Fibroblast of pulmonary artery (primary cell): ENCODE measurements around the gene ARPC5L.

Experiments used
- DNase-seq: peaks from one replicate; pipeline ENCODE4 v3.0.0-alpha.2; 2010; ENCODE audit warnings: low read depth
- H3K4me3 ChIP-seq: replicated peaks from 2 replicates; pipeline ENCODE4 v1.5.1; 2011; ENCODE audit warnings: low read depth, mild to moderate bottlenecking, control low read depth, low read length, moderate library complexity
- TF ChIP-seq, protein P1 (sequence below): IDR thresholded peaks from 2 replicates; pipeline ENCODE4 v1.5.1; 2011; ENCODE audit warnings: mild to moderate bottlenecking, control low read depth, low read length, inconsistent platforms; ENCODE audit errors: missing control alignments

The ARPC5L gene

DNA sequence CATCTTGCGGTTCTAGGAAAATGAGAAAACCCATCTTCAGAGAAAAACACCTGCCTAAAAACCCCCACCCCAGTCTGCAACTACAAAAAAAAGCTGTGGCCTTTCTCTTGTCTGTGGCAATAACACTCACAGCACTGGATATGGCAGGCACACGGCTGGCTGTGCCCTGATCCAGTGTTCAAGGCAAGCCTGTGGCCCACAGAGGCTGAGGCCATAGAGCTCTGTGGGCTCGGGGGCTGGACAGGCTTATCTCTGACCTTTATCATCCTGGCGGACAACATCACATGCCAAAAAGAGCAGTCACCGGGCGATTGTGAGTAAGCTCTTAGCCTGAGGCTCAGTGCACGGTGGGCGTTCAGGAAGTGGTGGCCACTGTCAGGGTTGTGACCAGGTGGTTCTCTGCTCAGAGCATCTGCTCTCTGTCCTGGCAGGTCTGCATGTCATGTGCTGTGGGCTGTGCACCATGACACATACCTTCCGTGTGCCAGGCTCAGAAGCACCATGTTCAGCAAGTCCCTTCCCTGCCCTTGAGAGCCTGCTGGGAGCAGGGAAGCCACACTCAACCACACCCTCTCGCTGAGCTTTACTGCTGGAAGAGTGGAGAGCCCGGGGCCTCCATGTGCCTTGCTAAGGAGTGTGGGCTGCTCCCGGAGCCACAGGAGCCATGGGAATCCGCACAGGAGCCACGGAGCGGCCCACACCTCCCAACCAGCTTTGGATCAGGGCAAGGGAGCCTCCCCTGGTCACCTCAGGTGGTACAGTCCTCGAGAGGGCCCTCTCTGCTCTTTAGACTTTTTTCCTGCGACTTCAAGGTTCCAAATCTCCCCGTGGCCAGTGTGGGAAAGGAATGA is 43.3 kb upstream of the ARPC5L start:
- H3K4me3 ChIP-seq: no peak overlapping the region
- TF ChIP-seq, protein P1, sequence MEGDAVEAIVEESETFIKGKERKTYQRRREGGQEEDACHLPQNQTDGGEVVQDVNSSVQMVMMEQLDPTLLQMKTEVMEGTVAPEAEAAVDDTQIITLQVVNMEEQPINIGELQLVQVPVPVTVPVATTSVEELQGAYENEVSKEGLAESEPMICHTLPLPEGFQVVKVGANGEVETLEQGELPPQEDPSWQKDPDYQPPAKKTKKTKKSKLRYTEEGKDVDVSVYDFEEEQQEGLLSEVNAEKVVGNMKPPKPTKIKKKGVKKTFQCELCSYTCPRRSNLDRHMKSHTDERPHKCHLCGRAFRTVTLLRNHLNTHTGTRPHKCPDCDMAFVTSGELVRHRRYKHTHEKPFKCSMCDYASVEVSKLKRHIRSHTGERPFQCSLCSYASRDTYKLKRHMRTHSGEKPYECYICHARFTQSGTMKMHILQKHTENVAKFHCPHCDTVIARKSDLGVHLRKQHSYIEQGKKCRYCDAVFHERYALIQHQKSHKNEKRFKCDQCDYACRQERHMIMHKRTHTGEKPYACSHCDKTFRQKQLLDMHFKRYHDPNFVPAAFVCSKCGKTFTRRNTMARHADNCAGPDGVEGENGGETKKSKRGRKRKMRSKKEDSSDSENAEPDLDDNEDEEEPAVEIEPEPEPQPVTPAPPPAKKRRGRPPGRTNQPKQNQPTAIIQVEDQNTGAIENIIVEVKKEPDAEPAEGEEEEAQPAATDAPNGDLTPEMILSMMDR: no peak
- no peak for DNase-seq

DNA sequence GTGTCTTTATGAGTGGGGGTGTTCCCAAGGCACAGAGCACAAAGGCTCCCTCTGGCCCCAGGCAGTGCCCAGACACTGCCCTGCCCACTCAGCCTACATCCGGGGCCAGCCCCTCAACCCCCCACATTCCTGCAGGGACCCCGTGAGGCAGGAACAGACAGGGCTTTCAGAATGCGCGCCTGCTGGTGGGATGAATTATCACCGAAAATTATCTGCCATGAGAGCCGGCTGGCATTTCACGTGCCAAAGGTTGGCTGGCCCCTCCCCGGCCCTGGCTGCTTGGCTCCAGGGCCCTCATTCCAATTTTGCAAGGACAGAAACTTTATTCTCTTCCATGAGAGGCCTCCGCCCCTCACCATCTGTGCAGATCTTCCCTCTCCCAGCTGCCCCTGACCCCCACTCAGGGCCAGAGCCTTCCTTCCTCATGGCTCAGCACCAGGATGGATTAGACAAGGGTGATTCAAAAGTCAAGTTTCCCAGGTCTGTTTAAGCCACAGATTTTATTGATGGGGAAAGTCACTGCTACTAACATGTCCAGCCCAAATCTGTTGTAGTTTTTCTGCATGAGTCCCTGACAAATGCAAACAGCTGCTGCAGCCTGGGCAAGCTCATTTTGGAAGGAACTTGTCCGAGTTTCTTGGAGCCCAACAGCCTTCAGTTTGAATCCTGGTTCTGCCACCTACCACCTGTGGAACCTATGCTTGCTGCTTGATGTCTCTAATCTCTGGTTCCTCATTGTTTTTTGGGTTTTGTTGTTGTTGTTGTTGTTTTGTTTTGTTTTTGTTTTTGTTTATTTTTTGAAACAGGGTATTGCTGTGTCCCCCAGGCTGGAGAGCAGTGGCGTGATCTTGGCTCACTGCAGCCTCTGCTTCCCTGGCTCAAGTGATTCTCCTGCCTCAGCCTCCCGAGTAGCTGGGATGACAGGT is 41.0 kb upstream of the ARPC5L start:
- TF ChIP-seq, protein P1: no peak

DNA sequence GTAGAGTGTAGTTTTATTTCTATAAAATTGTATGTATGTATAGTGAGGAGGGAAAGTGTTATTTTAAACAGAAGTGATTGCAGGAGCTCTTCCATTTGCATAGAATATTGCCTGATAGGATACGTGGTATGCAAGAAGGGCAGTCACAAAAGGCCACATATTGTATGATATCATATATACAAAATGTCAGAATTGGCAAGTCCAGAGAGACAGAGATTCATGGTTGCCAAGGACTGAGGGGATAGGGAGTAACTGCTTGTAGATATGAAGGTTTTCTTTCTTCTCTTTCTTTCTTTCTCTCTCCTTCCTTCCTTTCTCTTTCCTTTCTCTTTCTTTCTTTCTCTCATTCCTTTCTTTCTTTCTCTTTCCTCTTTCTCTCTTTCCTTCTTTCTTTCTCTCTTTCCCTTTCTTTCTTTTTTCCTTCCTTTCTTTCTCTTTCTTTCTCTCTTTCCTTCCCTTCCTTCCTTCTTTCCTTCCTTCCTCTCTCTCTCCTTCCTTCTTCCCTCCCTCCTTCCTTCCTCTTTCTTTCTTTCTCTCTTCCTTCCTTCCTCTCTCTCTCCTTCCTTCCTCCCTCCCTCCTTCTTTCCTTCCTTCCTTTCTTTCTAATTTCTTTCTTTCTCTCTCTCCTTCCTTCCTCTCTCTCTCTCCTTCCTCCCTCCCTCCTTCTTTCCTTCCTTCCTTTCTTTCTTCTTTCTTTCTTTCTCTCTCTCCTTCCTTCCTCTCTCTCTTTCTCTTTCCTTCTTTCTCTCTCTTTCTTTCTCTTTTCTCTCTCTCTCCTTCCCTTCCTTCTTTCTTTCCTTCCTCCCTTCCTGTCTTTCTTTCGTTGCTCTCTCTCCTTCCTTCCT is 33.2 kb upstream of the ARPC5L start:
- H3K4me3 ChIP-seq: no peak overlapping the region
- no peak for DNase-seq

More for the DNA sequence above, 41.0 kb upstream of the ARPC5L start:
- no peak for DNase-seq
- no peak overlapping the region for H3K4me3 ChIP-seq

DNA sequence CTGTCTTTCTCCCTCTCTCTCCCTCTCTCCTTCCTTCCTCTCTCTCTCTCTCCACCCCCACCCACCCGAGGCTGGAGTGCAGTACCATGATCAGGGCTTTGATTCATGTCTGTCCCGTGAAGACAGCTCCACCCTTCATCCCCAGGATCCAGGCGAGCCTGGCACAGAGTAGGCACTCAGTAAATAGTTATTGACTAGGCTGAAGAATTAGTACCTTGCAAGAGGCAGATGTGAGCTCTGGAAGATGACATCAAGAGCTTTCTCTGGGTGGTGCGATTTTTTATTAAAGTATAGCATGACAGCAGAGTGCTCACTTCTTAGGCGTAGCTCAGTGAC is 32.6 kb upstream of the ARPC5L start:
- no peak overlapping the region for H3K4me3 ChIP-seq
- DNase-seq: no peak
- TF ChIP-seq, protein P1: no peak

More for the DNA sequence above, 33.2 kb upstream of the ARPC5L start:
- TF ChIP-seq, protein P1: no peak

DNA sequence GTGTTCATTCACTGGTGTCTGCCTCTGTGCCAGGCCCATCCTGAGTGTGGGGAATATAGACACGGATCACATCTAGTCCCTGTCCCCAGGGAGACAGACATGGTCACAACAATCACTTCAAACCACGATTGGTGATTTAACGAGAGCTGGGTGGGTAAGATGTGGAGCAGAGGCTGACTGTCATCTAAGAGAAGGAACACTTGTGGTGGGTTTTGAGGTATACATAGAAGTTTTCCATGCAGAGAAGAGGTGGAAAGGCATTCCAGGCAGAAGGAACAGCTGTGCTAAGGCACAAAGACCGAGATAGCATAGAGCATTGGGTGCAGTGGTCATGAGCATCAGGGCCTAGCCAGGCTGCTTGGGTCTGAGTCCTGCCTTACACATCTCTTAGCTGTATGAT is 31.3 kb upstream of the ARPC5L start:
- H3K4me3 ChIP-seq: no peak overlapping the region
- DNase-seq: no peak
- TF ChIP-seq, protein P1: no peak

DNA sequence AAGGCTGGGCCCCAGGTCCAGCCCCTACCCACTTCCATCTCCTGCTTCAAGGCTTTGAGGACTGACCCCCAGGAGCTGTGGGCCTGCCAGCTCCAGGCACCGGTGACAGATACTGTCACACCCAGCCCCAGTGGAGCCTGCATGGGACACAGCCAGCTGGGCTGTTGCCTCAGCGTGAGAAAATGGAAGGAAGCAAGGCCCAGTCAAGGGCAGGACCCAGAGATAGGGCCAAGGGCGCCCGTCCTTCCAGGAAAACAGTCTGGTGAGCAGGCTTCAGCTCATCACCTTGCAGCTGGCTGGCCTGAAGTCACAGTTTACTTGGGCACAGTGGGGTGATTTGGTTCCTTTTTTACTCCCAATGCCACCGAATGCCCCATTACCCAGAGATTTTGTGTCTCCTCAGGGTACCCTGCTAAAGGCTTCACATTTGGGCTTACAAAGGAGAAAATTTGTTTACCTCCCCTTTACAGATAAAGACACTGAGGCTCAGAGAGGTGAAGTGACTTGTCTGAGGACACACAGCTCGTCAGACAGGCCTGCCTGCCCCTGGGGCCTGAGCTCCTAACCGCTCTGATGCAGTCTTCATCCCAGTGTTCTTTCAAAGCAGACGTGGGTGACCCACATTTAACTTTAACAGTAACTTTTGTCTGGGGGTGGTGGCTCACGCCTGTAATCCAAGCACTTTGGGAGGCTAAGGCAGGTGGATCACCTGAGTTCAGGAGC is 30.1 kb upstream of the ARPC5L start:
- no peak overlapping the region for H3K4me3 ChIP-seq
- DNase-seq: no peak
- TF ChIP-seq, protein P1: no peak
